ENCODE results near the gene NOTCH1.

The NOTCH1 gene

DNA sequence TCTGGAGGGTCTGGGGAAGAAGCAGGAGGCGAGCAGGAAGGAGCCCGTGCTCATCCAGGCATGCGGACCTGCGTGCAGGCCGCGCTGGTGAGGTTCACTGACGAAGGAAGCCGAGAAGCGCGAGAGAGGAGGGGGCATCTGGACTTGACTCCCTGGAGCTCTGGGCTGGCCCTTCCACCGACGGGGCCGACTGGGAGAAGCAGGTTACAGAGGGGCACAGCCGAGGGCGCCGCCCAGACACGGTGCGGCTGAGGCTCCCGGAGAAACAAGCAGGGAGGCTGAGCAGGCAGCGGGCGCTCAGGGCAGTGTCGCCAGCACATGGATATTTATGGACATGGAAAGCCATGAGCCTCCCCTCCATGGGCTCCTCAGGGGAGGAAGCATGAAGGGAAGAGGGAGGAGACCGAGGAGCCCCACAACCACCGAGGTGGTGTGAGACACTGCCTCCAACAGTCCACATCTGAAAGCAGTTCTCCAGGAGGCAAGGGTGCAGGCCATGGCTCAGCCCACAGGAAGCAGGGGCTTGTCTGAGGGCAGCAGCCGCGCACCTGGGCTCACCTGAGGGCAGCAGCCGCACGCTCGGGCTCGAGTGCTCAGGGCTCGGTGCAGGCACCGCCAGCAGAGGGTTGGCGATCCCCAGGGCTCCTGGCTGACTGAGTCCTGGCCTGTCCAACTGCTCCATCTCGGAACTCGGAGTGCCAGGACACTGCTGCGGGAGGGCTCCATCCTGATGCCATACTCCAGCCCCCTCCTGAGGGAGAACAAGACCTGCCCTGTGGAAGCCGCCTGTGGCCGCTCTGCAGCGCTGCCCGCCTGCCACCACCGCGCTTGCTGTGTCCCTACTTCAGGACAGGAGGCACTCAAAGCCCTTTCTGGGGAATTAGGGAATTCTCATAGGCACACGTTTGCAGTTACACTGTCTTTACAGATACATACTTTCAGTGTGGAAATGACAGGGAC, 90.5 kb downstream of the NOTCH1 start:
- DNase-seq = no peak

DNA sequence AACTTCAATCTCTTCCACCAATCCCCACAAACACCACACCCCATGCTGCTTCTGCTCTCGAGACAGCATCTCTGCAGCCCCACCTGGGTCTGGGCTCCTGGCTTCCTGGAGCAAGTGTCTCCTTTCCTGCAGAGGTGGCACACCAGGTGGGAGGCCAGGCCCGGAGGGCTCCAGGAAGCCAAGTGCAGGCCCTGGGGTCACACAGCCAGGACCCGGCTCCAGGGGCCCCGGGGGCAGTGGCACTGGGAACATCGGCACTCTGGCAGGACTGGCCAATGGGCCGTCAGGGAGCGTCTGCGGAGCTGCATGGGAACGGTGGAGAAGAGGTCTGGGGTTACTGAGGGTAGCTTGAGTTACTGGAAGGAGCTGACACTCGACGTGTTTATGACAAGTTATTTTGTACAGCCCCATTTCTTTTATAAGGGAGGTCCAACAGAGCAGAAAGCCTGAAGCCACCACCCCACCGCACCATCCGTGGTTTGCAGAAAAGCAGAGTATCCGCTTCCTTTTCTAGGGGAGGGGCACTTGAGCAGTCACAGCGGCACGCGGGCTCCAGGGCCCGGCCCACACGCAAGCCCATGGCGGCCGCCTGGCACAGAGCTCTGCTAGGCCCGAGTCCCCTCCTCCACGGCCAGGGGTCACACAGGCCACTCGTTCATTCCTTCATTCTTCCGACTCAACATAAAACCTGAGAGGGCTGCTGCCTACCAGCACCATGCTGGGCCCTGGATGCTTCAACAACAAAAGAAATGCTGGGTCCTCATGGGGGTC, 91.6 kb downstream of the NOTCH1 start:
- DNase-seq = no peak

DNA sequence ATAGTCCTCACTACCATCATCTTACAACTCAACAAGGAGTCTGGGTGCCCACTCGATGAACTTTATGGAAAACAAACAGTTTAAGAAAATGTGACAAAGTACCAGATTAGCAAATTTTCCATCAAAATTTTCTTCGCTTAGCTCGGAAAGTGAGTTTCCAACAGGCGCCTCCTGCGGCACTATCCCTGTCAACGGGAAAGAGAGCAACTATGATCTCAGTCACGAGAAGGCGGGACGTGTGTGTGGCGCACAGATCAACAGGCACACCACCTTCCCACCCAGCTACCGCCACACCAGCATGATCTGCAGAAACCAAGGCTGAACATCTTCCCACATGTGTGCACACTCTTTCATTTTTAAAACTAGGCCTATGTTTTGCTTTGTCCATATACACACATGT, 92.5 kb downstream of the NOTCH1 start:
- DNase-seq = no peak

DNA sequence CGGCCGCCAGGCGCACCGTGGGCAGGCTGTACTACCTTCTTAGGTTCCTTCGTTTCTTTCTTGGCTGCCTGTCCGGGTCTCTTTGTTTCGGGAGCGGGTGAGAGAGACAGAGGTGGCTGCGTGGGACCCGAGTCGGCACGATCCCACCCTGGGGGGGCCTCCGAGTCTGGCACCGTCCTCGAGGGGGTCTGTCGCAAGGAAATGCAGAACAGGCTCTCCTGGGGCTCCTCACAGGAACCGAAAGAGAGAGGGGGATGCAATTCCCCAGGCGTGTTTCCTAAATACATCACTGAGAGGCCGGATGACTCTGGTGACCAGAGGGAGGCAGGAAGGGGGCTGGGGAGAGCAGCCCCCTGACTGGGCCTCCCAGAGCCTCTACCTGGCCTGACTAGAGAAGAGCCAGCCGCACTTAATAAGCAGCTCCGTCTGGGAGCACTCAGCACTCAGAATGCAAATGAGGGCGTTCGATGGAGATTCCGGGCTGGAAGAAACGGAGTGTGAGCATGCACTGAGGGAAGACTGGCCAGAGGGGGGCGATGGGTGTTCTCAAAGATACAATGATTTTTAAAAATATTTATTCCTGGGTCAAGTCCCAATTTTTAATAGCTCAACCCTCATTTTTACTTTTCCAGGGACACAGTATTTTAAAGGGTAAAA, 94.5 kb downstream of the NOTCH1 start:
- DNase-seq = no peak

DNA sequence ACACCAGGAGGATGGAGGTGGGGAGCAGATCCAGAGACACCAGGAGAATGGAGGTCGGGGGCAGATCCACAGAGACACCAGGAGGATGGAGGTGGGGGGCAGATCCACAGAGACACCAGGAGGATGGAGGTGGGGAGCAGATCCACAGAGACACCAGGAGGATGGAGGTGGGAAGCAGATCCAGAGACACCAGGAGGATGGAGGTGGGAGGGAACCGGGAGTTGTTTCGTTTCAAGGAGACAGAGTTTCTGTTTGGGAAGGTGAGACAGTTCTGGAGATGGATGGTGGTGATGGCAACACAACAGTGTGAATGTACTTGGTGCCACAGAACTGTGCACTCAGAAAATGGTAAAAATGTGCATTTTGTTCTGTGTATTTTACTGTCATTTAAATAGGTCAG, 97.2 kb downstream of the NOTCH1 start:
- DNase-seq = no peak

DNA sequence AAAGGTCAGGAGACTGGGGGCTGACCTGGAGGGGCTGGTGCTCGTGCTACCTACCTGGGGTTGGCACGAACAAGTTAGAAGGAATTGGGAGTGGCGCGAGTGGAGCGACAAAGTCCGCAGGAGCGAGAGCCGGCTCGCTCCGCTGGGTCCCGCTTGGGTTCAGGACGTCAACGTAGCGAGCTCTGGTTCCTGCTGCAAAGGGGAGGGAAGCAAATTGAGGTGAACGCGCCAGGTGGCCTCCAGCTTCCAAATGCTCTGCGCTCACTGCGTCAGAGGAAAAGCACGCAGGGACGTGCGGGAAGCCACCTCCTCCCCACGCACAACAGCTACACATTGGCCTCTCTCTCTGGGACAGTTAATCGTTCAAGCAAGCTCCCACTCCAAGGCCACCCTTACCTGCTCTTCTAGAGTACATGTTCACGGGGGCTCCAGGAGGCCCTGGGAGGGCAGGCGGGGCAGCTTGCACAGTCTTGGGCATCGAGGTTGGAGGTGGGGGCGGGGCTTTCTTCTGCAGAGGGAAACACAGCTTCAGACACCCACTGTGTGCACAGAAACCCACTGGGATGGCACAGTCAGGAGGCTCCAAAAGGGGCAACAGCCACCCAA, 98.6 kb downstream of the NOTCH1 start:
- no peak for DNase-seq

DNA sequence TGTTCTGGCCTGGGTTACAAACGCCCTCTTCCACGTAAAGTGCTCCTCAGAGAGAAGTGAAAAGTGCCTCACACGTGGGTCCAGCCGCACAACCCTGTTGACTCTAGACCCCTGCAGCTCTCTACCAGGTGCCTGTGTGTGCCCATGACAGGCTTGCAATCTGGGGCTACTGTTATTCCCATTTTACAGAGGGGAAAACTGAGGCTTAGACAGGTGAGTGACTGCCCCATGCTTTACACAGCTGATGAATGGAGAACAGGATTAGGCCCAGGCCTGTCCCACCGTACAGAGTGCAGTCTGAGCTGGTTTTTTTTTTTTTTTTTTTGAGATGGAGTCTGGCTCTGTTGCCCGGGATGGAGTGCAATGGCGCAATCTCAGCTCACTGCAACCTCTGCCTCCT, 100.0 kb downstream of the NOTCH1 start:
- DNase-seq = no peak
